ENCODE results near the gene NOTUM.

NOTUM gene

GRCh38 chr17:81927152-81927652 is 33.8 kb downstream of the NOTUM start:
- TF ChIP-seq ARNT (IDR thresholded peaks at IDR 0.05): no peak
- ChIA-PET POLR2A (interaction anchor here (0.6 to 5.2 kb wide), 9 partner anchors 10 to 94 kb away, joined by 3 to 37 read pairs (median 8); partner anchors contain the start of genes ANAPC11, ARHGDIA, MCRIP1 and PYCR1), CTCF (interaction anchor here (1.1 kb wide), 1 partner anchor 18 kb away, joined by 3 read pairs; no protein-coding TSS in a partner anchor)
- DNase-seq (ENCODE audit: extremely low spot score): no peak

DNA sequence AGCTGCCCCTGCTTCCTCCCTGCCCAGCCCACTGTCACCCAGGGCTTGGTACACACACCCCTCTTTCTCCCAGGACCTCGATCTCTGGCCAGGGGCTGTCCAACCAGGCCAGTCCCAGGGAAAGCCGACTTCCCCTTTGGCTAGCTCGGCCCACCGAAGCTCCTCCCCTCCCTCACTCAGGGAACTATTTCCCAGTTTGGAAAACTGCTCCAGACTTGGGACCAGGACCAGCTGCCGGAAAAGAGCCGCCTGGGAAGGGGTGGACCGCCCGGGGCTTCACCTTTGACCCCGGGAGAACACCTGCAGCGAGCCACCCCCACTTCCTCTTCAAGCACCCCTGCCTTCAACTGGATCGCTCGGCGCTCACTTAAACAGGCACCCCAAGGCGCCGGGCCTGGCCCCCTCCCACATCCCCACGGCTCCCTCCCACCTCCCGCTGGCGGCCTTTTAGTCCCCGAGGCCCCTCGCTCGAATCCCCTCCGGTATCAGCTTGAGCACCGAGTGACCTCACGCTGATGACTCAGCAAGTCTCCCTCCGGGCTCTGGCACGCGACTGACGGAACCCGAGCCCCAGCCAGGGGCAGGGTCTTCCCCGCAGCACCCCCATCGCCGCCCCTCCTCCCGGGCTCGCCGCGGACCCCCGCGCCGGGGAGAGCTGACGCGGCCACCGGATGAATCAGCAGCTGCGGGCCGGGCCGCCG is 34.4 kb downstream of the NOTUM start:
- POLR2A ChIA-PET: interaction anchor here (0.6 to 5.2 kb wide), 14 partner anchors 10 to 243 kb away, joined by 3 to 37 read pairs (median 4); partner anchors contain the start of genes ANAPC11, ARHGDIA, ARL16 and CENPX
- TF ChIP-seq CTBP1 (IDR thresholded peaks at IDR 0.05; ENCODE audit: borderline replicate concordance) (no peak; the same call in 1 of the 2 replicates), ARNT (IDR thresholded peaks at IDR 0.05) (peak; percentile 97)
- CTCF ChIA-PET: interaction anchor here (0.7 to 1.3 kb wide), 3 partner anchors 33 to 420 kb away, joined by 3 to 6 read pairs (median 4); no protein-coding TSS in a partner anchor
- DNase-seq (ENCODE audit: extremely low spot score): peak; percentile 66

DNA sequence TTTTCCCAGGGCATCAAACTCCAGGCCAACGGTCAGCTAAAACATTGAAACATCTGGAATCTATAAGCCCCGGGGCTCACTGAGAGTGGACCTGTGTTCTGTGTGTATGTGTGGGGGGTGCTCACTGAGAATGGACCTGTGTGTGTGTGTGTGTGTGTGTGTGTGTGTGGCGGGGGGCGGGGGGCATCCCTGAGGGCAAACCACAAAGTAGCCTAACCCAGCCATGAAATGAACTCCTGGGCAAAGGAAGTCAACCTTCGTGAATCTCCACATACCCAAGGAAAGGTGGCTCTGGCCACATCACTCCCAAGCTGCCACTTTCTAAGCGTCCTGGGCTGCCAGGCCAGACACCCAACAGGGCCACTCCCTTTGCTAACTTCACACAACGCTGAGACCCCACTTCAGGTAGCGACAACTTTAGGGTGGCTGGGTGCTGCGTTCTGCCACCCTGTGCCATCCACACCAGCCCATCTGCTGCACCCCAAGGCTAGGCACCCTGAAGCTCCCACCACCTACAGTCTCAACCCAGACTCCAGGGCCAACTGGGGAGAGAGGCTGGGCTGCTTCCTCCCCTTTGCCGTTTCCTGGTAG is 35.0 kb downstream of the NOTUM start:
- no peak for DNase-seq (ENCODE audit: extremely low spot score)
- TF ChIP-seq HDGF (IDR thresholded peaks at IDR 0.05; ENCODE audit: borderline replicate concordance): 0 out of 2 replicates have a peak, but pooled peaks have one; percentile 86
- TF ChIP-seq ZNF384 (IDR thresholded peaks at IDR 0.05): no peak
- no peak for TF ChIP-seq TARDBP (IDR thresholded peaks at IDR 0.05)
- CTCF ChIA-PET: interaction anchor here (0.7 to 1.3 kb wide), 3 partner anchors 34 to 421 kb away, joined by 3 to 6 read pairs (median 4); no protein-coding TSS in a partner anchor
- POLR2A ChIA-PET: interaction anchor here (0.6 to 5.2 kb wide), 15 partner anchors 9 to 242 kb away, joined by 3 to 37 read pairs (median 3); partner anchors contain the start of genes ANAPC11, ARHGDIA, ARL16 and CENPX

DNA sequence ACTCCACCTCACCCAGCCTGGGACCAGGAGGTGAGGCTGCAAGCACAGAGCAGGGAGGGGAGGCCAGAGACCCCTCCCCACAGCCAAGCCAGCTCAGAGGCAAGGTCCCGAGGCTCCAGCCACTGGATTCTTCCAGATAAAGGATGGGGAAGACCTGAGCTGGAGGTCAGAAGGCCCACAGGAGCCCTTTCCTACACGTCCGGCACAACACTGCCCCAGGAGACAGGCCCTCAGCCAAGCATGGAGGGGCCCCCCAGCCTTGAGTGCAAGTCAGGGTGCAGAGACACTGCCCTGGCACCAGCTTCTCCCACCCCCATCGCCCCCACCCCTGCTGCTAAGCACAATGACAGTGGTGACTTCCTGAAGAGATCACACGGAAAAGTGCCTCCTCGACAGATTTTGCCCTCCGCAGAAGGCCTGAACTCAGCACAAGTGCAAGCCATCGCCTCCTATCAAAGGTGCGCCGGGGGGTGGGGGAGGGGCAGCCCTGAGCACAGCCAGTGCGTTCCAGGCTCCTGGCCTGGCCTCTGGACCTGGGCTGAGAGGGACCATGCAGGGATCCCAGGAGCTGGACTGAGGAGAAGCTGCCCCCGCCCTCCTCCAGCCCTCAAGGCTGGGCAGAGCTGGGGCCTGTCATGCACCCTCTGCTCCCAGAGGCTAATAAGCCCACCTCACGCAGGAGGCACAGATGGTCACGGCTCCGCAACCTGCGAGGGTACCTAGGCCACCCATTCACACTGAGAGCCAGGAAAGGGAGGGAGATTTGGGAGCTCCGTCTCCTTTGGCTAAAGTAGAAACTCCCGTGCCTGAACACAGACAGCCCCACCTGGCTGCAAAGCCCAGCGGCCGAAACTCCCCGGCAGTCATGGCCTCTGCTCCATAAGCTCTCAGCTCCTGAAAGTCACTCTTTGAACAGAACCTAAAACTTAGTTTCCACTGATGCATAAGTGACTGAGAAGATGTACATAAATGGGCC is 36.1 kb downstream of the NOTUM start:
- DNase-seq (ENCODE audit: extremely low spot score): no peak
- CTCF ChIA-PET: interaction anchor here (1.0 kb wide), 2 partner anchors 35 to 96 kb away, joined by 4 to 5 read pairs; no protein-coding TSS in a partner anchor

GRCh38 chr17:81923302-81924260 is 37.4 kb downstream of the NOTUM start:
- no peak for TF ChIP-seq LEF1 (IDR thresholded peaks at IDR 0.05; ENCODE audit: borderline replicate concordance)
- TF ChIP-seq TARDBP (IDR thresholded peaks at IDR 0.05): no peak
- no peak for TF ChIP-seq FOXM1 (IDR thresholded peaks at IDR 0.05; ENCODE audit: borderline replicate concordance)
- TF ChIP-seq SUZ12 (IDR thresholded peaks at IDR 0.05): no peak
- no peak for TF ChIP-seq NFRKB (IDR thresholded peaks at IDR 0.05)
- no peak for TF ChIP-seq FOXA1 (IDR thresholded peaks at IDR 0.05)
- TF ChIP-seq, protein P1, sequence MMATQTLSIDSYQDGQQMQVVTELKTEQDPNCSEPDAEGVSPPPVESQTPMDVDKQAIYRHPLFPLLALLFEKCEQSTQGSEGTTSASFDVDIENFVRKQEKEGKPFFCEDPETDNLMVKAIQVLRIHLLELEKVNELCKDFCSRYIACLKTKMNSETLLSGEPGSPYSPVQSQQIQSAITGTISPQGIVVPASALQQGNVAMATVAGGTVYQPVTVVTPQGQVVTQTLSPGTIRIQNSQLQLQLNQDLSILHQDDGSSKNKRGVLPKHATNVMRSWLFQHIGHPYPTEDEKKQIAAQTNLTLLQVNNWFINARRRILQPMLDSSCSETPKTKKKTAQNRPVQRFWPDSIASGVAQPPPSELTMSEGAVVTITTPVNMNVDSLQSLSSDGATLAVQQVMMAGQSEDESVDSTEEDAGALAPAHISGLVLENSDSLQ (IDR thresholded peaks at IDR 0.05): no peak
- no peak for TF ChIP-seq ELF4 (IDR thresholded peaks at IDR 0.05)
- no peak for TF ChIP-seq CTBP1 (IDR thresholded peaks at IDR 0.05; ENCODE audit: borderline replicate concordance)
- DNase-seq (ENCODE audit: extremely low spot score): no peak
- ChIA-PET POLR2A (interaction anchor here (1.0 to 4.9 kb wide), 7 partner anchors 10 to 56 kb away, joined by 3 to 24 read pairs (median 6); partner anchors contain the start of genes ANAPC11, ARHGDIA, PCYT2 and PYCR1), CTCF (interaction anchor here (0.5 to 1.6 kb wide), 4 partner anchors 36 to 671 kb away, joined by 4 to 5 read pairs (median 4); no protein-coding TSS in a partner anchor)

More for the DNA sequence above, 36.1 kb downstream of the NOTUM start:
- POLR2A ChIA-PET: interaction anchor here (0.9 to 4.9 kb wide), 11 partner anchors 8 to 98 kb away, joined by 3 to 28 read pairs (median 6); partner anchors contain the start of genes ANAPC11, ARHGDIA, CENPX and LRRC45
- TF ChIP-seq SP1 (IDR thresholded peaks at IDR 0.05): no peak
- TF ChIP-seq FOXA1 (IDR thresholded peaks at IDR 0.05): no peak

DNA sequence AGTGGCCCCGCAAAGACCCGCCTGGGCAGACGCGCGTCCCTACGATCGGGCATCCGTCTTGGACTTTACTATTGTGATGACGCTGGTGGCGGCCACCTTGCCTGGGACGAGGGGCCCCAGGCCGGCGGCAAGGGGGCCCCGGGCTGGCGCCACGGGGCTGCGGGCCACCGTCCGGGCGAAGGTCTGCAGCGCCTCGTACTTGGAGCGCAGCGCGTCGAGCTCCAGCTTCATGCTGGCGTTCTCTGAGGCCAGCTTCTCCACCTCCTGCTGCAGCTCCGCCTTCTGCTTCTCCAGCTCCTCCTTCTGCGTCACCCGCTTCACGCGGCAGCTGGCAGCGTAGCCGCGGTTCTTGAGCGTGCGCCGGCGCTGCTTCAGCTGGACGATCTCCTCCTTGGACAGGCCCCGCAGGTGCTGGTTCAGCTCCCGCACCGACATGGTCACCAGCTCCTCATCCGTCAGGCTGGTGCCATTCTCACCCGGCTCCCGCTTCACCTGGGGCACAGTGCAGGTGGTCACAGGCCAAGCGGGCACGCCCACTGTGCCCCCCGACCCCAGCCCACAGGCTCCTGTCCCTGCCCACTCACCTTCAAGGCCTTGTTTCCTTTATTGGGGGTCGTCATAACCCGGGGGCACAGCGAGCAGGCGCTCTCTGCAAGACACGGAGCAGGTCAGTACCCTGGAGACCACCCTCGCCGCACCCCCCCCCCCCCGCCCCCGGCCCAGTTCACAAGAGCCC is 38.3 kb downstream of the NOTUM start:
- DNase-seq (ENCODE audit: extremely low spot score): no peak
- CTCF ChIA-PET: interaction anchor here (0.5 to 1.6 kb wide), 2 partner anchors 54 to 670 kb away, joined by 4 to 5 read pairs; no protein-coding TSS in a partner anchor
- TF ChIP-seq CTBP1 (IDR thresholded peaks at IDR 0.05; ENCODE audit: borderline replicate concordance) (no peak), SP1 (IDR thresholded peaks at IDR 0.05) (no peak), FOXM1 (IDR thresholded peaks at IDR 0.05; ENCODE audit: borderline replicate concordance) (no peak)
- TF ChIP-seq, protein P1 (IDR thresholded peaks at IDR 0.05): no peak
- POLR2A ChIA-PET: interaction anchor here (1.5 to 4.9 kb wide), 4 partner anchors 12 to 52 kb away, joined by 5 to 24 read pairs (median 11); partner anchors contain the start of genes ANAPC11, ARHGDIA, PCYT2 and PYCR1
